Esophagus mucosa (tissue), 1 donor: ENCODE results near the gene NAPEPLD. TPM values are rescaled to one million over a fixed set of nuclear protein-coding genes. Genes with fewer than 3 reads are reported as not detected.
"Not testable (repeated sequence)": the region's sequence is repeated elsewhere in the genome, so short reads cannot be mapped to it uniquely, and the experiment has no call there.

Experiments used
- ATAC-seq: fragments of 200-7000 bp; cut with Tn5 transposase; one replicate; pipeline ENCODE4 v1.9.1; 2020
- total RNA-seq: library from RNA; stranded (reverse); gene quantifications from one replicate; pipeline ENCODE4 v1.2.4, GENCODE V29; 2023
- donor health status: DM: yes; HTN: yes; CAD: no.

NAPEPLD gene
- total RNA-seq, 1 donor from 2014 or later = 3.3 TPM

GRCh38 chr7:103059471-103059870 is 89.4 kb downstream of the NAPEPLD start:
- ATAC-seq = no peak

GRCh38 chr7:103058122-103058521 is 90.8 kb downstream of the NAPEPLD start:
- no peak for ATAC-seq

GRCh38 chr7:103056006-103056405 is 92.9 kb downstream of the NAPEPLD start:
- ATAC-seq = not testable (repeated sequence)

GRCh38 chr7:103051519-103051918 is 97.4 kb downstream of the NAPEPLD start:
- ATAC-seq = no peak

Other genes starting within 250 kb of the NAPEPLD start
- 0.32 TPM for gene LRRC17, start 236.1 kb downstream of the NAPEPLD start, total RNA-seq
- 0.36 TPM for gene FBXL13, start 74.3 kb downstream of the NAPEPLD start, total RNA-seq
- 32.4 TPM for gene ARMC10, start 74.0 kb downstream of the NAPEPLD start, total RNA-seq
- gene PMPCB, start 148.3 kb upstream of the NAPEPLD start, total RNA-seq = 42.0 TPM
- gene DNAJC2, start 195.7 kb upstream of the NAPEPLD start, total RNA-seq = 14.6 TPM
- gene PSMC2, start 198.5 kb upstream of the NAPEPLD start, total RNA-seq = 73.1 TPM